WTC11 (cell line): ENCODE results near the gene PRDX6. TPM values are rescaled to one million over a fixed set of nuclear protein-coding genes. Genes with fewer than 3 reads are reported as not detected.

Experiments used
- ATAC-seq: fragments of 200-7000 bp; cut with Tn5 transposase; 2 replicates; pipeline ENCODE4 v1.10.0; 2021; ENCODE audit warnings: mild to moderate bottlenecking, moderate library complexity
- CTCF ChIA-PET: fragments of 300-600 bp; sonication (Branson Sonifier 250); formaldehyde crosslinking; loops from one replicate; lab custom pipeline; 2021; ENCODE audit warnings: antibody characterized with exemption; lab: Charles Lee
- POLR2A ChIA-PET: fragments of 350-600 bp; sonication (Branson Sonifier 250); formaldehyde crosslinking; loops from one replicate; lab custom pipeline; 2021; ENCODE audit warnings: antibody characterized with exemption; lab: Charles Lee
- DNase-seq: peaks from one replicate; pipeline ENCODE4 v3.0.0; 2021; ENCODE audit warnings: low spot score
- H3K27ac Mint-ChIP-seq: 2 replicates; pipeline ENCODE4 v1.8.0; 2021; ENCODE audit warnings: mixed read lengths
- H3K27me3 Mint-ChIP-seq: 2 replicates; pipeline ENCODE4 v1.8.0; 2021; ENCODE audit warnings: low read depth, mild to moderate bottlenecking, moderate library complexity, mixed read lengths
- H3K36me3 Mint-ChIP-seq: 2 replicates; pipeline ENCODE4 v1.8.0; 2021; ENCODE audit warnings: mixed read lengths
- H3K4me1 Mint-ChIP-seq: 2 replicates; pipeline ENCODE4 v1.8.0; 2022; ENCODE audit warnings: mixed read lengths
- H3K4me3 Mint-ChIP-seq: 2 replicates; pipeline ENCODE4 v1.8.0; 2021; ENCODE audit warnings: mild to moderate bottlenecking, moderate library complexity, mixed read lengths
- H3K9me3 Mint-ChIP-seq: 2 replicates; pipeline ENCODE4 v1.8.0; 2021; ENCODE audit warnings: mixed read lengths
- AFF4 ChIP-seq: sonication (generic); formaldehyde crosslinking; IDR thresholded peaks from 2 replicates; pipeline ENCODE4 v1.8.1; 2023; ENCODE audit warnings: mild to moderate bottlenecking, missing genetic modification reagents, borderline replicate concordance
- ATF6 ChIP-seq: sonication (generic); formaldehyde crosslinking; IDR thresholded peaks from 2 replicates; pipeline ENCODE4 v1.8.1; 2023; ENCODE audit warnings: mild to moderate bottlenecking, missing genetic modification reagents
- CBFB ChIP-seq: sonication (generic); formaldehyde crosslinking; IDR thresholded peaks from 2 replicates; pipeline ENCODE4 v1.8.1; 2022; ENCODE audit warnings: mild to moderate bottlenecking, low read depth, missing genetic modification reagents
- ELF4 ChIP-seq: sonication (generic); formaldehyde crosslinking; IDR thresholded peaks from 2 replicates; pipeline ENCODE4 v1.8.1; 2022; ENCODE audit warnings: low read depth, mild to moderate bottlenecking, moderate library complexity, missing genetic modification reagents
- ERG ChIP-seq: fragments of 250-450 bp; sonication (Bioruptor Pico); IDR thresholded peaks from 2 replicates; pipeline ENCODE4 v1.8.0; 2021; ENCODE audit warnings: mild to moderate bottlenecking
- ETV6 ChIP-seq: sonication (generic); formaldehyde crosslinking; IDR thresholded peaks from 2 replicates; pipeline ENCODE4 v1.8.1; 2022; ENCODE audit warnings: mild to moderate bottlenecking, missing genetic modification reagents
- HMGXB4 ChIP-seq: sonication (generic); formaldehyde crosslinking; IDR thresholded peaks from 2 replicates; pipeline ENCODE4 v1.8.1; 2023; ENCODE audit warnings: mild to moderate bottlenecking, moderate library complexity, missing genetic modification reagents
- NR3C1 ChIP-seq: sonication (generic); formaldehyde crosslinking; conservative IDR thresholded peaks from 2 replicates; pipeline ENCODE4 v1.8.1; 2023; ENCODE audit warnings: low read depth, mild to moderate bottlenecking, missing genetic modification reagents
- TEAD1 ChIP-seq: sonication (generic); formaldehyde crosslinking; IDR thresholded peaks from 2 replicates; pipeline ENCODE4 v1.8.0; 2022; ENCODE audit warnings: mild to moderate bottlenecking, missing genetic modification reagents
- TP53 ChIP-seq: sonication (generic); formaldehyde crosslinking; IDR thresholded peaks from 2 replicates; pipeline ENCODE4 v1.8.1; 2023; ENCODE audit warnings: mild to moderate bottlenecking, missing genetic modification reagents
- ZNF281 ChIP-seq: sonication (generic); formaldehyde crosslinking; IDR thresholded peaks from 2 replicates; pipeline ENCODE4 v1.8.0; 2023; ENCODE audit warnings: mild to moderate bottlenecking, missing genetic modification reagents
- total RNA-seq: library from RNA; stranded (reverse); gene quantifications from 3 replicates; pipeline ENCODE4 v1.2.3, GENCODE V29; 2021

The PRDX6 gene
- total RNA-seq, 1 experiment from 2014 or later: 538 TPM

- Mint-ChIP-seq H3K9me3 (peaks cover 83% of the 10 kb centered on the region), H3K4me1 (no peaks in the 10 kb centered on the region), H3K36me3 (peaks cover 72% of the 10 kb centered on the region), H3K4me3 (no peak overlapping the region), H3K27me3 (no peaks in the 10 kb centered on the region), H3K27ac (no peak overlapping the region)
- no peak for DNase-seq
- CTCF ChIA-PET: no interaction called here
- POLR2A ChIA-PET: no interaction called here
- no peak for ATAC-seq
- TF ChIP-seq HMGXB4: no peak
Observed at GRCh38 chr1:173496757-173497320, 19.7 kb downstream of the PRDX6 start.

- CTCF ChIA-PET: no interaction called here
- ATAC-seq (no peak), DNase-seq (no peak)
- H3K36me3 Mint-ChIP-seq: peaks cover 44% of the 10 kb centered on the region
- POLR2A ChIA-PET: no interaction called here
- TF ChIP-seq AFF4 (CRISPR knock-in tag) (no peak), NR3C1 (CRISPR knock-in tag) (no peak), ETV6 (CRISPR knock-in tag) (no peak), ERG (CRISPR knock-in tag) (no peak), ATF6 (CRISPR knock-in tag) (no peak), CBFB (CRISPR knock-in tag) (no peak), TP53 (CRISPR knock-in tag) (no peak), TEAD1 (CRISPR knock-in tag) (no peak)
- H3K4me1 Mint-ChIP-seq: 0 out of 2 replicates have a peak, but pooled peaks cover 3% of the 10 kb centered on the region
- H3K9me3 Mint-ChIP-seq: peaks cover 55% of the 10 kb centered on the region
- no peak overlapping the region for H3K4me3 Mint-ChIP-seq
- no peaks in the 10 kb centered on the region for H3K27me3 Mint-ChIP-seq
- H3K27ac Mint-ChIP-seq: no peak overlapping the region
Observed at GRCh38 chr1:173499729-173500128, 22.6 kb downstream of the PRDX6 start.

- TF ChIP-seq ZNF281 (no peak), ELF4 (CRISPR knock-in tag) (no peak)
- TF ChIP-seq, all 79 proteins: peak for 0
- ChIA-PET POLR2A (no interaction called here), CTCF (no interaction called here)
- ATAC-seq: no peak
- H3K4me1 Mint-ChIP-seq: peaks cover 13% of the 10 kb centered on the region
- H3K4me3 Mint-ChIP-seq: no peak overlapping the region
- H3K9me3 Mint-ChIP-seq: peaks cover 32% of the 10 kb centered on the region
- DNase-seq: no peak
- H3K27ac Mint-ChIP-seq: no peak overlapping the region
- peaks cover 20% of the 10 kb centered on the region for H3K36me3 Mint-ChIP-seq
- H3K27me3 Mint-ChIP-seq: no peaks in the 10 kb centered on the region
Observed at GRCh38 chr1:173502104-173502503, 25.0 kb downstream of the PRDX6 start.
